K562 (cell line): ENCODE measurements around the gene GLIS2. TPM values are rescaled to one million over a fixed set of nuclear protein-coding genes. Genes with fewer than 3 reads are reported as not detected.
A peak's percentile ranks its signal among the peaks of the same experiment; 100 is the strongest.

Experiments
- ATAC-seq: fragments of 200-7000 bp; cut with Tn5 transposase; 3 replicates; pipeline ENCODE4 v1.9.1; 2020; ENCODE audit warnings: moderate library complexity
- BruUV-seq: library from RNA; stranded (reverse); fragments of 400-500 nt; replicated peaks from 2 replicates; lab custom pipeline; 2021; lab: Mats Ljungman, UMichigan
- CTCF ChIA-PET: fragments of 300-600 bp; formaldehyde crosslinking; extraction: SDS; loops from one replicate; lab custom pipeline; 2021; ENCODE audit warnings: low intra/inter-chr PET ratio; lab: Yijun Ruan, JAX
- POLR2A ChIA-PET: fragments of 300-600, 350-650 bp; sonication (Branson Sonifier 250); formaldehyde crosslinking; extraction: SDS; loops from one replicate; lab custom pipeline; 2021; ENCODE audit warnings: antibody characterized with exemption, inconsistent platforms; lab: Yijun Ruan, JAX
- DNase-seq, 4 experiments: peaks; one replicate each; pipeline versions ENCODE4 v3.0.0 to v3.0.0-alpha.2; 2011 to 2018; ENCODE audit warnings: low spot score in 3 of 4, mixed read lengths in 3 of 4; ENCODE audit errors: extremely low read depth in 1 of 4
- FAIRE-seq: peaks from 2 replicates; lab custom pipeline; 2011; peaks lifted over from hg19 to GRCh38; lab: Jason Lieb, UNC
- H2AFZ ChIP-seq: 2 replicates; pipeline ENCODE4 v1.6.0; 2011; ENCODE audit warnings: low read depth, low read length, control low read depth, inconsistent platforms
- H3K27ac ChIP-seq: fragments of 200-600 bp; 3 replicates; pipeline ENCODE4 v1.8.0; 2011; ENCODE audit warnings: low read depth, mild to moderate bottlenecking, control low read depth, inconsistent platforms, low read length, moderate library complexity, mixed read lengths; ENCODE audit errors: extremely low read depth
- H3K27me3 ChIP-seq, 2 experiments: fragments of 300-600 bp in 1 of 2; 2 replicates in 1 of 2; 3 replicates in 1 of 2; pipeline versions ENCODE4 v1.6.0 to v1.8.0; 2011; ENCODE audit warnings: inconsistent platforms in 2 of 2, low read length in 2 of 2, mild to moderate bottlenecking in 1 of 2, mixed read lengths in 1 of 2, moderate library complexity in 1 of 2; ENCODE audit not compliant: control insufficient read depth in 2 of 2, insufficient read depth in 2 of 2
- H3K36me3 ChIP-seq: fragments of 300-600 bp; 3 replicates; pipeline ENCODE4 v1.8.0; 2011; ENCODE audit warnings: mild to moderate bottlenecking, low read length, inconsistent platforms; ENCODE audit not compliant: control insufficient read depth, insufficient read depth
- H3K4me1 ChIP-seq, 2 experiments: fragments of 200-600 bp in 1 of 2; replicated peaks in 1 of 2; 2 replicates in 1 of 2; 3 replicates in 1 of 2; pipeline versions ENCODE4 v1.5.1 to v1.8.0; 2011; ENCODE audit warnings: inconsistent platforms in 2 of 2, low read length in 2 of 2, mild to moderate bottlenecking in 1 of 2, mixed read lengths in 1 of 2, moderate library complexity in 1 of 2; ENCODE audit not compliant: control insufficient read depth in 2 of 2, insufficient read depth in 2 of 2
- H3K4me2 ChIP-seq: 2 replicates; pipeline ENCODE4 v1.6.1; 2011; ENCODE audit warnings: low read length, control low read depth, inconsistent platforms, mixed read lengths; ENCODE audit not compliant: insufficient read depth
- H3K4me3 ChIP-seq: fragments of 200-600 bp; sonication (generic), shearing (Covaris generic); 2 replicates; pipeline ENCODE4 v1.5.1; 2016; ENCODE audit warnings: control low read depth, inconsistent platforms
- H3K79me2 ChIP-seq: fragments of 200-600 bp; 3 replicates; pipeline ENCODE4 v1.8.0; 2011; ENCODE audit warnings: low read length, inconsistent platforms; ENCODE audit not compliant: control insufficient read depth, insufficient read depth
- H3K9ac ChIP-seq, 2 experiments: 2 replicates each; pipeline versions ENCODE4 v1.6.0 to v1.6.1; 2011; ENCODE audit warnings: low read depth in 2 of 2, low read length in 2 of 2, control low read depth in 1 of 2, inconsistent platforms in 1 of 2, mild to moderate bottlenecking in 1 of 2, mixed read lengths in 1 of 2; ENCODE audit not compliant: insufficient read depth in 1 of 2
- H3K9me1 ChIP-seq: one replicate; pipeline ENCODE4 v1.6.0; 2011; ENCODE audit warnings: inconsistent platforms, mild to moderate bottlenecking, low read length, moderate library complexity; ENCODE audit not compliant: control insufficient read depth, insufficient read depth
- H3K9me3 ChIP-seq: replicated peaks from 2 replicates; pipeline ENCODE4 v1.5.1; 2011; ENCODE audit warnings: low read depth, low read length, inconsistent platforms; ENCODE audit not compliant: control insufficient read depth, insufficient read depth
- H4K20me1 ChIP-seq: replicated peaks from 2 replicates; pipeline ENCODE4 v1.6.1; 2011; ENCODE audit warnings: low read length, inconsistent platforms, mixed read lengths; ENCODE audit not compliant: control insufficient read depth, insufficient read depth
- ETV5 ChIP-seq: sonication (generic); formaldehyde crosslinking; IDR thresholded peaks from 2 replicates; pipeline ENCODE4 v1.4.0; 2020; ENCODE audit warnings: low read depth, mild to moderate bottlenecking, missing genetic modification reagents
- GATAD2B ChIP-seq: fragments of 450-650 bp; IDR thresholded peaks from 2 replicates; pipeline ENCODE4 v1.6.1; 2017; ENCODE audit warnings: mild to moderate bottlenecking, borderline replicate concordance
- KDM5B ChIP-seq: fragments of 200-600 bp; sonication (generic); IDR thresholded peaks from 2 replicates; pipeline ENCODE4 v1.6.1; 2012; ENCODE audit warnings: low read depth, mild to moderate bottlenecking, moderate library complexity, low read length, control low read depth, inconsistent platforms; ENCODE audit not compliant: insufficient replicate concordance
- PHF8 ChIP-seq: fragments of 200-600 bp; sonication (generic); IDR thresholded peaks from 2 replicates; pipeline ENCODE4 v1.6.1; 2012; ENCODE audit warnings: mixed run types, mild to moderate bottlenecking, inconsistent platforms, low read length, moderate library complexity, borderline replicate concordance
- TFAP4 ChIP-seq: sonication (generic); formaldehyde crosslinking; IDR thresholded peaks from 2 replicates; pipeline ENCODE4 v1.8.0; 2022; ENCODE audit warnings: missing genetic modification reagents, mild to moderate bottlenecking, moderate library complexity, borderline replicate concordance
- ZNF518B ChIP-seq: fragments of 250-450 bp; sonication (Bioruptor Pico); IDR thresholded peaks from 2 replicates; pipeline ENCODE4 v1.5.0; 2021; ENCODE audit warnings: mild to moderate bottlenecking, moderate library complexity
- WGBS: fragments of 100-300 bp; shearing (Covaris generic); methylation state at CpG from one replicate; pipeline ENCODE4 v1.1.6; 2016; ENCODE audit warnings: low coverage, mixed read lengths; ENCODE audit not compliant: insufficient coverage; ENCODE audit errors: missing lambda C conversion rate; 5-methylcytosine and 5-hydroxymethylcytosine counted together
- in situ Hi-C: fragments of 300-500 bp; cut with MboI; formaldehyde crosslinking; loops from 4 replicates; pipeline ENCODE4 v1.15.0; 2018; ENCODE audit warnings: inconsistent platforms, mixed read lengths
- intact Hi-C: fragments of 100-400 bp; cut with micrococcal nuclease; formaldehyde crosslinking; loops from 2 replicates; pipeline ENCODE4 v1.14.2; 2022
- polyA plus RNA-seq, 8 experiments: library from polyadenylated mRNA; depleted of rRNA in 4 of 8; stranded (reverse) in 5 of 8; unstranded in 3 of 8; fragments of >200 nt; fragmentation: Nextera tagmentation in 2 of 8; fragmentation: Illumina TruSeq in 1 of 8; extraction: Ambion mirVana in 2 of 8; extraction: Trizol in 1 of 8; gene quantifications; 2 replicates each; pipeline versions ENCODE4 v1.2.1 to v1.2.3, GENCODE V29; 2011 to 2014; ENCODE audit warnings: inconsistent platforms in 1 of 8, missing spikeins in 1 of 8
- total RNA-seq, 7 experiments: library from RNA; depleted of rRNA in 6 of 7; stranded (reverse); fragments of >200 nt in 6 of 7; fragmentation: Illumina TruSeq in 2 of 7; extraction: Trizol in 2 of 7; gene quantifications; 2 replicates each; pipeline versions ENCODE4 v1.2.1 to v1.2.3, GENCODE V29; 2011 to 2021; ENCODE audit warnings: low replicate concordance in 1 of 7

Gene GLIS2
- total and polyA plus RNA-seq, 9 of the 15 experiments (the other 6 are each of a cell fraction or from before 2014, with no cell fraction given), result 0.10 to 9.0 (median 0.57) TPM

GRCh38 chr16:4372578-4373355 is 56.9 kb downstream of the GLIS2 start:
- ATAC-seq (no peak), FAIRE-seq (no peak), DNase-seq (peak in 2 of 4 experiments; percentile 11 to 33)
- POLR2A ChIA-PET, result interaction anchor here (0.6 to 1.4 kb wide), 5 partner anchors 9 to 106 kb away, joined by 3 to 4 read pairs (median 3); no protein-coding TSS in a partner anchor
- BruUV-seq, result no TSS peak
- Histone ChIP-seq H3K4me2 (peak overlapping the region; percentile 75), H3K79me2 (peaks cover 14% of the 10 kb centered on the region), H3K4me1 (peaks cover 49 to 86% of the 10 kb centered on the region in 2 experiments), H2AFZ (no peak overlapping the region), H3K9me3 (no peaks in the 10 kb centered on the region), H3K27ac (no peak overlapping the region), H3K36me3 (peaks cover 3% of the 10 kb centered on the region; the same call in 1 of the 3 replicates), H3K9me1 (peaks cover 5% of the 10 kb centered on the region), H3K27me3 (no peaks in the 10 kb centered on the region), H3K9ac (peak overlapping the region; percentile 59 to 92; a peak in 3 of 4 replicates), H4K20me1 (peaks cover 4% of the 10 kb centered on the region; the same call in 1 of the 2 replicates), H3K4me3 (peak overlapping the region; percentile 60)
- CTCF ChIA-PET, result no interaction called here
- TF ChIP-seq TFAP4 (CRISPR knock-in tag) (peak; percentile 21; the same call in 1 of the 2 replicates), KDM5B (peak; percentile 12), ZNF518B (CRISPR knock-in tag) (no peak), PHF8 (no peak), ETV5 (CRISPR knock-in tag) (0 out of 2 replicates have a peak, but pooled peaks have one; percentile 36), GATAD2B (no peak)
- in situ Hi-C loops, result no loop called here
- intact Hi-C loops, result no loop called here
- 67% methylated on average over 9 of the region's 10 CpGs for WGBS
